GM12872 (cell line): ENCODE results near the gene SERINC2.
A peak's percentile ranks its signal among the peaks of the same experiment; 100 is the strongest.

ENCODE experiments used
- CTCF ChIP-seq: IDR thresholded peaks from 3 replicates; pipeline ENCODE4 v1.5.1; 2011; ENCODE audit warnings: low read depth, mild to moderate bottlenecking, low read length, moderate library complexity; ENCODE audit not compliant: insufficient read depth

SERINC2 gene

GRCh38 chr1:31418626-31419323, 5.8 kb downstream of the SERINC2 start:
- TF ChIP-seq CTCF = no peak

DNA sequence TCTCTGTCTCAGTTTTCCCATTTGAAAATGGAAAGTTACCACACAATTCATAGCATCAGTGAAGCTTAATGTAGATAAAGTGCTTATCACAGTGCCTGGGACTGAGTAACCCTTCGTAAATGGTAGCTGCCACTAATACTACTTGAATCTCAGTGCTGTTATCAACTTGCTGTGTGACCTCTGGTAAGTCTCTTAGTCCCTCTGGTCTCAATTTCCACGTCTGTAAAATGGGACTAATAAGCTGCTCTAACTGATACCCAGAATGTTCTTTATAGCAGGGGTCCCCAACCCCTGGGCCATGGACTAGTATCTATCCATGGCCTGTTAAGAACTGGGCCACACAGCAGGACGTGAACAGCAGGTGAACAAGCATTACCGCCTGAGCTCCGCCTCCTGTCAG, 7.7 kb downstream of the SERINC2 start:
- no peak for TF ChIP-seq CTCF

DNA sequence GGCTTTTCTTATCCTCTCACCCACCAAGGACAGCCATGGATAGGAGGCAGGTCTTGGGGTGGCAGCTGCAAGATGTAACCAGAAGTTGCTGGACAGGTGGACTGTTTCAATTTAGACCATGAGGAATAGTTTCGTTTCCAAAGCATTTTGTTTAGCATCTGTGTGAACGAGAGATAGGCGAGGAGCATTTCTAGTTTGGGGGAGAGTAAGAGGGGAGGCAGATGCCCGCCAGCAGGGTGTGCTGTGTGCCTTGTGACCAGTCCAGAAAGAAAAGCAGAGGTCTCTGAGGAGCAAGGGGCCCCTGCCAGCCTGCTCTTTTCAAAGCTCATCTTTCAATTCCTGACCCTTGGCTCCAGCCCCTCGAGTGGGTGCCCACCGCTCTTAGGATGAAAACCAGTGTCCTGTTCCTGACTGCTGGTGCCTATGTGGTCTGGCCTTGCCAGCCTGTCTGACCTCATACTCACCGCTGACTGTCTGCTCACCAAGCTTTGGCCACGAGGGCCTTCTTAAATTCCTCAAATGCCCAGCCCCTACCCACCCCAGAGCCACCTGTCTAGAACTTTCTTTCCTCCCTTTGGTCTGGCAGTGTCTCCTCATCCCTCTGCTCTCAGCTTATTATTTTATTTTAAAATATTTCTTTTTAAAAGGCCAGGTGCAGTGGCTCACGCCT, 8.5 kb downstream of the SERINC2 start:
- peak; percentile 87 for TF ChIP-seq CTCF

- peak; percentile 99 for TF ChIP-seq CTCF
These were observed 9.7 kb downstream of the SERINC2 start for GRCh38 chr1:31422505-31423319.

- no peak for TF ChIP-seq CTCF
These were observed 10.5 kb downstream of the SERINC2 start for GRCh38 chr1:31423418-31423947.

GRCh38 chr1:31424568-31424967, 11.6 kb downstream of the SERINC2 start:
- no peak for TF ChIP-seq CTCF
